HEK293 (cell line): ENCODE results near the gene ERBB4.

ENCODE experiments used
- CTCF ChIA-PET: fragments of 350-600 bp; formaldehyde crosslinking; extraction: SDS; loops from one replicate; lab custom pipeline; 2021; ENCODE audit warnings: antibody characterized with exemption; lab: Yijun Ruan, JAX
- POLR2A ChIA-PET: fragments of 300-600 bp; formaldehyde crosslinking; extraction: SDS; loops from one replicate; lab custom pipeline; 2020; ENCODE audit warnings: antibody characterized with exemption, inconsistent platforms; lab: Yijun Ruan, JAX
- H3K27ac ChIP-seq: fragments of 200-500 bp; sonication (Bioruptor generic); 2 replicates; pipeline ENCODE4 v1.5.1; 2014; ENCODE audit warnings: low read depth, low read length, control low read depth, inconsistent platforms; ENCODE audit errors: extremely low read depth
- H3K36me3 ChIP-seq, 2 experiments: fragments of 200-500 bp in 1 of 2; sonication (Bioruptor generic) in 1 of 2; 1 replicate in 1 of 2; 2 replicates in 1 of 2; pipeline ENCODE4 v1.5.1; 2014 to 2017; ENCODE audit warnings: inconsistent platforms in 2 of 2, low read length in 2 of 2; ENCODE audit not compliant: control insufficient read depth in 2 of 2, insufficient read depth in 1 of 2
- H3K4me1 ChIP-seq: fragments of 200-500 bp; sonication (Bioruptor generic); 2 replicates; pipeline ENCODE4 v1.5.1; 2014; ENCODE audit warnings: mild to moderate bottlenecking, low read length, inconsistent platforms; ENCODE audit not compliant: control insufficient read depth, insufficient read depth
- H3K4me3 ChIP-seq: 2 replicates; pipeline ENCODE4 v1.5.1; 2011; ENCODE audit warnings: low read depth, mild to moderate bottlenecking, control low read depth, low read length, moderate library complexity
- H3K9me3 ChIP-seq: fragments of 200-500 bp; sonication (Bioruptor generic); 2 replicates; pipeline ENCODE4 v1.5.1; 2014; ENCODE audit warnings: low read depth, low read length, inconsistent platforms; ENCODE audit not compliant: control insufficient read depth, insufficient read depth
- EGR2 ChIP-seq: fragments of 450-650 bp; formaldehyde crosslinking; IDR thresholded peaks from 2 replicates; pipeline ENCODE4 v1.5.1; 2016; ENCODE audit warnings: low read depth, missing biosample characterization, missing genetic modification characterization
- FEZF1 ChIP-seq: fragments of 450-650 bp; formaldehyde crosslinking; IDR thresholded peaks from 2 replicates; pipeline ENCODE4 v1.5.1; 2016; ENCODE audit warnings: missing biosample characterization, missing genetic modification characterization
- HOXA7 ChIP-seq: sonication (generic); formaldehyde crosslinking; IDR thresholded peaks from 2 replicates; pipeline ENCODE4 v1.8.1; 2022; ENCODE audit warnings: missing genetic modification reagents, borderline replicate concordance
- ZBTB17 ChIP-seq: fragments of 450-650 bp; formaldehyde crosslinking; IDR thresholded peaks from 2 replicates; pipeline ENCODE4 v1.5.1; 2016; ENCODE audit warnings: missing biosample characterization, missing genetic modification characterization
- ZNF132 ChIP-seq: fragments of 450-650 bp; formaldehyde crosslinking; IDR thresholded peaks from 2 replicates; pipeline ENCODE4 v1.5.1; 2017; ENCODE audit warnings: missing biosample characterization, missing genetic modification characterization, borderline replicate concordance
- ZNF146 ChIP-seq: fragments of 450-650 bp; formaldehyde crosslinking; IDR thresholded peaks from 2 replicates; pipeline ENCODE4 v1.5.1; 2016; ENCODE audit warnings: missing biosample characterization, missing genetic modification characterization
- ZNF214 ChIP-seq: fragments of 450-650 bp; formaldehyde crosslinking; IDR thresholded peaks from 2 replicates; pipeline ENCODE4 v1.5.1; 2017; ENCODE audit warnings: missing biosample characterization, mild to moderate bottlenecking, missing genetic modification characterization, borderline replicate concordance
- ZNF391 ChIP-seq: fragments of 450-650 bp; formaldehyde crosslinking; IDR thresholded peaks from 2 replicates; pipeline ENCODE4 v1.5.1; 2016; ENCODE audit warnings: low read depth, missing biosample characterization, missing genetic modification characterization, borderline replicate concordance
- ZNF544 ChIP-seq: fragments of 450-650 bp; formaldehyde crosslinking; IDR thresholded peaks from 2 replicates; pipeline ENCODE4 v1.5.0; 2017; ENCODE audit warnings: missing biosample characterization, missing genetic modification characterization
- ZNF549 ChIP-seq: fragments of 450-650 bp; IDR thresholded peaks from 2 replicates; pipeline ENCODE4 v1.5.1; 2018; ENCODE audit warnings: missing biosample characterization, missing genetic modification characterization, mild to moderate bottlenecking, inconsistent platforms, moderate library complexity
- ZNF561 ChIP-seq: fragments of 450-650 bp; IDR thresholded peaks from 2 replicates; pipeline ENCODE4 v1.5.1; 2018; ENCODE audit warnings: missing biosample characterization, missing genetic modification characterization, borderline replicate concordance
- ZNF624 ChIP-seq: fragments of 450-650 bp; formaldehyde crosslinking; IDR thresholded peaks from 2 replicates; pipeline ENCODE4 v1.5.1; 2017; ENCODE audit warnings: missing biosample characterization, missing genetic modification characterization
- TF ChIP-seq, protein P1 (sequence below): fragments of 450-650 bp; formaldehyde crosslinking; IDR thresholded peaks from 2 replicates; pipeline ENCODE4 v1.5.1; 2016; ENCODE audit warnings: missing biosample characterization, missing genetic modification characterization
- TF ChIP-seq, protein P2 (sequence below): fragments of 450-650 bp; formaldehyde crosslinking; IDR thresholded peaks from 2 replicates; pipeline ENCODE4 v1.5.1; 2016; ENCODE audit warnings: missing biosample characterization, missing genetic modification characterization
- TF ChIP-seq, protein P3 (sequence below): IDR thresholded peaks from 2 replicates; pipeline ENCODE4 v1.6.1; 2011; ENCODE audit warnings: mild to moderate bottlenecking, low read depth, low read length, borderline replicate concordance
- TF ChIP-seq, protein P4 (sequence below): fragments of 450-650 bp; formaldehyde crosslinking; IDR thresholded peaks from 2 replicates; pipeline ENCODE4 v1.5.1; 2016; ENCODE audit warnings: missing biosample characterization, missing genetic modification characterization
- TF ChIP-seq, protein P5 (sequence below): fragments of 450-650 bp; formaldehyde crosslinking; IDR thresholded peaks from 2 replicates; pipeline ENCODE4 v1.5.1; 2016; ENCODE audit warnings: missing biosample characterization, missing genetic modification characterization
- TF ChIP-seq, protein P6 (sequence below): fragments of 450-650 bp; formaldehyde crosslinking; IDR thresholded peaks from 2 replicates; pipeline ENCODE4 v1.5.1; 2016; ENCODE audit warnings: missing biosample characterization, missing genetic modification characterization, borderline replicate concordance

ERBB4 gene

DNA sequence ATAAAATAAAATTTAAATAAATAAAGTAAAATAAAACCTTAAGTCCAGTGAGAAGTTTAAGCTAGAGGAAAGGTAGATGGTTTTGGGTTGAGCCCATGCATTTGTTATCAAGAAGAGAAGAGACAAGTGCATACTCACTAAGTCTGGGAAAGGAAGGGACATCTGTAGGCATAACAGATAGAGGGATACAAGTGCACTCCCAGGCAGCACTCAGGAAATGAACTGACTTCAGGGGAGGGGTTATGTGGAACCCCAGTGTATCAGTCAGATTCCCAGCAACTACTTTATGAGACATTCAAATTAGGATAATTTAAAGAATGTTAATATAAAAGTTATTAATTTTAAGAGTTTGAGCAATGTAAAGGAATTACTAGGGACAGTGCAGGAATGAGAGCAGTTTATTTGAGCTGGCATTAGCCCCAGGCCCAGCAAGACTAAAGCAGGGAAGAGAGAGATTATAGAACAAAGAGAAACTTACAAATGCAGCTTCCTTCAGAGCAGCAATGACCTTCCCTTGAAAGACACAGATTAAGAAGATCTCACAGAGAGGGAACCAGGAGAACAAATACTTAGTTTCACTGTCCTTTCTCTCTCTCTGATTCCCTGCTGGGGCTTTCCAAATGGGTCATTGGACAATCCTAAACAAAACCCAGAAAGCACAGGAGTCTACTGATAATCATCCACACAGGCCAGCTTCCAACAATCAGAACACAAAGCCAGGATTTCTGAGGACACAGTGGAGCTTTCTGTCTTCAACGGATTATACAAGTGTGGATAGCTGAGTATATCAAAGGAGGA is 109.7 kb downstream of the ERBB4 start:
- no peaks in the 10 kb centered on the region for H3K9me3 ChIP-seq
- TF ChIP-seq EGR2 (tag by site-specific recombination), result no peak
- TF ChIP-seq, protein P1, sequence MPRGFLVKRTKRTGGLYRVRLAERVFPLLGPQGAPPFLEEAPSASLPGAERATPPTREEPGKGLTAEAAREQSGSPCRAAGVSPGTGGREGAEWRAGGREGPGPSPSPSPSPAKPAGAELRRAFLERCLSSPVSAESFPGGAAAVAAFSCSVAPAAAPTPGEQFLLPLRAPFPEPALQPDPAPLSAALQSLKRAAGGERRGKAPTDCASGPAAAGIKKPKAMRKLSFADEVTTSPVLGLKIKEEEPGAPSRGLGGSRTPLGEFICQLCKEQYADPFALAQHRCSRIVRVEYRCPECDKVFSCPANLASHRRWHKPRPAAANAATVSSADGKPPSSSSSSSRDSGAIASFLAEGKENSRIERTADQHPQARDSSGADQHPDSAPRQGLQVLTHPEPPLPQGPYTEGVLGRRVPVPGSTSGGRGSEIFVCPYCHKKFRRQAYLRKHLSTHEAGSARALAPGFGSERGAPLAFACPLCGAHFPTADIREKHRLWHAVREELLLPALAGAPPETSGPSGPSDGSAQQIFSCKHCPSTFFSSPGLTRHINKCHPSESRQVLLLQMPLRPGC (tag by site-specific recombination), result no peak
- no peak for TF ChIP-seq ZNF544 (tag by site-specific recombination)
- TF ChIP-seq ZNF561 (tag by site-specific recombination), result no peak
- TF ChIP-seq, protein P2, sequence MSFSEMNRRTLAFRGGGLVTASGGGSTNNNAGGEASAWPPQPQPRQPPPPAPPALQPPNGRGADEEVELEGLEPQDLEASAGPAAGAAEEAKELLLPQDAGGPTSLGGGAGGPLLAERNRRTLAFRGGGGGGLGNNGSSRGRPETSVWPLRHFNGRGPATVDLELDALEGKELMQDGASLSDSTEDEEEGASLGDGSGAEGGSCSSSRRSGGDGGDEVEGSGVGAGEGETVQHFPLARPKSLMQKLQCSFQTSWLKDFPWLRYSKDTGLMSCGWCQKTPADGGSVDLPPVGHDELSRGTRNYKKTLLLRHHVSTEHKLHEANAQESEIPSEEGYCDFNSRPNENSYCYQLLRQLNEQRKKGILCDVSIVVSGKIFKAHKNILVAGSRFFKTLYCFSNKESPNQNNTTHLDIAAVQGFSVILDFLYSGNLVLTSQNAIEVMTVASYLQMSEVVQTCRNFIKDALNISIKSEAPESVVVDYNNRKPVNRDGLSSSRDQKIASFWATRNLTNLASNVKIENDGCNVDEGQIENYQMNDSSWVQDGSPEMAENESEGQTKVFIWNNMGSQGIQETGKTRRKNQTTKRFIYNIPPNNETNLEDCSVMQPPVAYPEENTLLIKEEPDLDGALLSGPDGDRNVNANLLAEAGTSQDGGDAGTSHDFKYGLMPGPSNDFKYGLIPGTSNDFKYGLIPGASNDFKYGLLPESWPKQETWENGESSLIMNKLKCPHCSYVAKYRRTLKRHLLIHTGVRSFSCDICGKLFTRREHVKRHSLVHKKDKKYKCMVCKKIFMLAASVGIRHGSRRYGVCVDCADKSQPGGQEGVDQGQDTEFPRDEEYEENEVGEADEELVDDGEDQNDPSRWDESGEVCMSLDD (tag by site-specific recombination), result no peak
- TF ChIP-seq ZNF391, result no peak
- no peak for TF ChIP-seq ZNF132 (tag by site-specific recombination)
- TF ChIP-seq, protein P3, sequence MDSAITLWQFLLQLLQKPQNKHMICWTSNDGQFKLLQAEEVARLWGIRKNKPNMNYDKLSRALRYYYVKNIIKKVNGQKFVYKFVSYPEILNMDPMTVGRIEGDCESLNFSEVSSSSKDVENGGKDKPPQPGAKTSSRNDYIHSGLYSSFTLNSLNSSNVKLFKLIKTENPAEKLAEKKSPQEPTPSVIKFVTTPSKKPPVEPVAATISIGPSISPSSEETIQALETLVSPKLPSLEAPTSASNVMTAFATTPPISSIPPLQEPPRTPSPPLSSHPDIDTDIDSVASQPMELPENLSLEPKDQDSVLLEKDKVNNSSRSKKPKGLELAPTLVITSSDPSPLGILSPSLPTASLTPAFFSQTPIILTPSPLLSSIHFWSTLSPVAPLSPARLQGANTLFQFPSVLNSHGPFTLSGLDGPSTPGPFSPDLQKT, result no peak
- no peak for TF ChIP-seq HOXA7
- TF ChIP-seq, protein P4, sequence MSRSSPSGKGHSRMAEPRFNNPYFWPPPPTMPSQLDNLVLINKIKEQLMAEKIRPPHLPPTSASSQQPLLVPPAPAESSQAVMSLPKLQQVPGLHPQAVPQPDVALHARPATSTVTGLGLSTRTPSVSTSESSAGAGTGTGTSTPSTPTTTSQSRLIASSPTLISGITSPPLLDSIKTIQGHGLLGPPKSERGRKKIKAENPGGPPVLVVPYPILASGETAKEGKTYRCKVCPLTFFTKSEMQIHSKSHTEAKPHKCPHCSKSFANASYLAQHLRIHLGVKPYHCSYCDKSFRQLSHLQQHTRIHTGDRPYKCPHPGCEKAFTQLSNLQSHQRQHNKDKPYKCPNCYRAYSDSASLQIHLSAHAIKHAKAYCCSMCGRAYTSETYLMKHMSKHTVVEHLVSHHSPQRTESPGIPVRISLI (tag by site-specific recombination), result no peak
- no peak for TF ChIP-seq ZBTB17
- TF ChIP-seq ZNF146, result no peak
- TF ChIP-seq ZNF549, result no peak
- no peak for TF ChIP-seq ZNF214 (tag by site-specific recombination)
- TF ChIP-seq FEZF1 (tag by site-specific recombination), result no peak
- TF ChIP-seq, protein P5, sequence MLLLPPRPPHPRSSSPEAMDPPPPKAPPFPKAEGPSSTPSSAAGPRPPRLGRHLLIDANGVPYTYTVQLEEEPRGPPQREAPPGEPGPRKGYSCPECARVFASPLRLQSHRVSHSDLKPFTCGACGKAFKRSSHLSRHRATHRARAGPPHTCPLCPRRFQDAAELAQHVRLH, result no peak
- TF ChIP-seq, protein P6, sequence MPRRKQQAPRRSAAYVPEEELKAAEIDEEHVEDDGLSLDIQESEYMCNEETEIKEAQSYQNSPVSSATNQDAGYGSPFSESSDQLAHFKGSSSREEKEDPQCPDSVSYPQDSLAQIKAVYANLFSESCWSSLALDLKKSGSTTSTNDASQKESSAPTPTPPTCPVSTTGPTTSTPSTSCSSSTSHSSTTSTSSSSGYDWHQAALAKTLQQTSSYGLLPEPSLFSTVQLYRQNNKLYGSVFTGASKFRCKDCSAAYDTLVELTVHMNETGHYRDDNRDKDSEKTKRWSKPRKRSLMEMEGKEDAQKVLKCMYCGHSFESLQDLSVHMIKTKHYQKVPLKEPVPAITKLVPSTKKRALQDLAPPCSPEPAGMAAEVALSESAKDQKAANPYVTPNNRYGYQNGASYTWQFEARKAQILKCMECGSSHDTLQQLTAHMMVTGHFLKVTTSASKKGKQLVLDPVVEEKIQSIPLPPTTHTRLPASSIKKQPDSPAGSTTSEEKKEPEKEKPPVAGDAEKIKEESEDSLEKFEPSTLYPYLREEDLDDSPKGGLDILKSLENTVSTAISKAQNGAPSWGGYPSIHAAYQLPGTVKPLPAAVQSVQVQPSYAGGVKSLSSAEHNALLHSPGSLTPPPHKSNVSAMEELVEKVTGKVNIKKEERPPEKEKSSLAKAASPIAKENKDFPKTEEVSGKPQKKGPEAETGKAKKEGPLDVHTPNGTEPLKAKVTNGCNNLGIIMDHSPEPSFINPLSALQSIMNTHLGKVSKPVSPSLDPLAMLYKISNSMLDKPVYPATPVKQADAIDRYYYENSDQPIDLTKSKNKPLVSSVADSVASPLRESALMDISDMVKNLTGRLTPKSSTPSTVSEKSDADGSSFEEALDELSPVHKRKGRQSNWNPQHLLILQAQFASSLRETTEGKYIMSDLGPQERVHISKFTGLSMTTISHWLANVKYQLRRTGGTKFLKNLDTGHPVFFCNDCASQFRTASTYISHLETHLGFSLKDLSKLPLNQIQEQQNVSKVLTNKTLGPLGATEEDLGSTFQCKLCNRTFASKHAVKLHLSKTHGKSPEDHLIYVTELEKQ (tag by site-specific recombination), result no peak
- no peak for TF ChIP-seq ZNF624 (tag by site-specific recombination)
- CTCF ChIA-PET, result interaction anchor here (0.7 kb wide), 1 partner anchor 51 kb away, joined by 4 read pairs; no protein-coding TSS in a partner anchor
- no peaks in the 10 kb centered on the region for H3K36me3 ChIP-seq
- H3K4me3 ChIP-seq, result no peak overlapping the region
- peaks cover 6% of the 10 kb centered on the region for H3K4me1 ChIP-seq
- no peak overlapping the region for H3K27ac ChIP-seq
- POLR2A ChIA-PET, result no interaction called here
